Measurements from ENCODE around the gene PTGIS.

Gene PTGIS

GRCh38 chr20:49595346-49595745 is 27.4 kb upstream of the PTGIS start:
- no peak for DNase-seq

GRCh38 chr20:49594931-49595315 is 27.0 kb upstream of the PTGIS start:
- DNase-seq = no peak

- peak; percentile 49 for DNase-seq
Observed at GRCh38 chr20:49594143-49594930, 26.4 kb upstream of the PTGIS start.

- no peak for DNase-seq
Observed at GRCh38 chr20:49593466-49594142, 25.7 kb upstream of the PTGIS start.

- no peak for DNase-seq
Observed at GRCh38 chr20:49592120-49592519, 24.2 kb upstream of the PTGIS start.

GRCh38 chr20:49591217-49591865 is 23.4 kb upstream of the PTGIS start:
- DNase-seq = no peak

GRCh38 chr20:49590163-49591017 is 22.5 kb upstream of the PTGIS start:
- no peak for DNase-seq

GRCh38 chr20:49589747-49590146 is 21.8 kb upstream of the PTGIS start:
- no peak for DNase-seq

GRCh38 chr20:49587111-49587570 is 19.2 kb upstream of the PTGIS start:
- DNase-seq = no peak

GRCh38 chr20:49585585-49586245 is 17.8 kb upstream of the PTGIS start:
- no peak for DNase-seq

GRCh38 chr20:49584418-49585382 is 16.8 kb upstream of the PTGIS start:
- DNase-seq = no peak

- no peak for DNase-seq
Observed at GRCh38 chr20:49583669-49584417, 15.9 kb upstream of the PTGIS start.

- DNase-seq = no peak
Observed at GRCh38 chr20:49583343-49583668, 15.4 kb upstream of the PTGIS start.

- no peak for DNase-seq
Observed at GRCh38 chr20:49582413-49583334, 14.7 kb upstream of the PTGIS start.

GRCh38 chr20:49581482-49581881 is 13.5 kb upstream of the PTGIS start:
- no peak for DNase-seq

- no peak for DNase-seq
Observed at GRCh38 chr20:49580813-49581174, 12.9 kb upstream of the PTGIS start.

GRCh38 chr20:49579874-49580812 is 12.2 kb upstream of the PTGIS start:
- DNase-seq = no peak

- no peak for DNase-seq
Observed at GRCh38 chr20:49579195-49579594, 11.3 kb upstream of the PTGIS start.

Data from CD4-positive, alpha-beta T cell treated with Interleukin-6 for 4 hours (primary cell).